Gastrocnemius medialis (tissue), 4 donors: ENCODE data around the gene MRPL48. TPM values are rescaled to one million over a fixed set of nuclear protein-coding genes. Genes with fewer than 3 reads are reported as not detected.

ENCODE experiments used
- ATAC-seq, 2 donors: fragments of 150-250 bp; one replicate each; pipeline ENCODE4 v1.9.1; 2016
- DNase-seq, 2 donors: peaks; one replicate each; pipeline ENCODE4 v3.0.0-alpha.2; 2019
- H3K27ac ChIP-seq, 4 donors: fragments of 200-600 bp; sonication (generic); 1 replicate in 1 of 4; 2 replicates in 3 of 4; pipeline ENCODE4 v1.5.1; 2016 to 2018; ENCODE audit warnings: mild to moderate bottlenecking in 2 of 4, moderate library complexity in 1 of 4
- H3K27me3 ChIP-seq, 3 donors: fragments of 200-600 bp; sonication (generic) in 2 of 3; 1 replicate in 1 of 3; 2 replicates in 2 of 3; pipeline versions ENCODE4 v1.5.1 to v1.6.0; 2016 to 2019; ENCODE audit warnings: mild to moderate bottlenecking in 1 of 3, moderate library complexity in 1 of 3
- H3K36me3 ChIP-seq, 2 donors: fragments of 200-600 bp; sonication (generic) in 1 of 2; one replicate each; pipeline ENCODE4 v1.5.1; 2017 to 2018
- H3K4me1 ChIP-seq, 2 donors: fragments of 200-600 bp; sonication (generic) in 1 of 2; one replicate each; pipeline ENCODE4 v1.5.1; 2016 to 2017; ENCODE audit warnings: mild to moderate bottlenecking in 2 of 2
- H3K4me3 ChIP-seq, 4 donors: fragments of 200-600 bp; sonication (generic) in 3 of 4; 1 replicate in 1 of 4; 2 replicates in 3 of 4; pipeline ENCODE4 v1.5.1; 2016 to 2019; ENCODE audit warnings: mild to moderate bottlenecking in 2 of 4
- H3K9me3 ChIP-seq, 3 donors: fragments of 200-600 bp; sonication (generic) in 2 of 3; 1 replicate in 1 of 3; 2 replicates in 2 of 3; pipeline ENCODE4 v1.5.1; 2016 to 2019
- CTCF ChIP-seq, 5 experiments: fragments of 450-650 bp in 3 of 5; fragments of 200-600 bp in 2 of 5; sonication (generic) in 2 of 5; IDR thresholded peaks in 4 of 5; conservative IDR thresholded peaks in 1 of 5; 1 replicate in 4 of 5; 2 replicates in 1 of 5; pipeline ENCODE4 v1.5.1; 2016 to 2019; ENCODE audit warnings: antibody characterized with exemption in 5 of 5, mild to moderate bottlenecking in 3 of 5, moderate library complexity in 3 of 5
- POLR2A ChIP-seq, 2 donors: fragments of 450-650 bp; IDR thresholded peaks; one replicate each; pipeline ENCODE4 v1.6.1; 2017; ENCODE audit warnings: antibody characterized with exemption in 2 of 2, mild to moderate bottlenecking in 2 of 2, moderate library complexity in 2 of 2
- in situ Hi-C, 4 donors: fragments of 200-750 bp; cut with MboI; loops; one replicate each; pipeline versions ENCODE4 v1.15.0 to v1.8.0; 2017; ENCODE audit warnings: low sequenced_read_pairs in 4 of 4
- intact Hi-C: fragments of 100-400 bp; cut with DNase I; formaldehyde crosslinking; loops from one replicate; pipeline ENCODE4 v1.15.1; 2023; ENCODE audit warnings: low total_unique reads
- total RNA-seq, 4 donors: library from RNA; depleted of rRNA; stranded (reverse); fragments of >200 nt; gene quantifications; one replicate each; pipeline versions ENCODE4 v1.1.0 to v1.2.3, GENCODE V29; 2016

MRPL48 gene
- 10 to 100 TPM in 3 of 4 donors, 1 to 10 TPM in 1; 9.0 to 29.1 (median 13.4) TPM for total RNA-seq

- in situ Hi-C loops (loop anchor here in 1 of 4 donors (10.0 kb wide), 1 partner anchor 87 kb away; the partner anchor contains the start of genes COA4 and PAAF1), intact Hi-C loops (loop anchor here (1.0 to 5.0 kb wide), 4 partner anchors 9 to 191 kb away; partner anchors contain the start of genes COA4, FAM168A and PAAF1)
- Histone ChIP-seq H3K27ac (peak within 1 kb of the TSS; percentile 84 to 90 (median 85)), H3K9me3 (no peaks in the 10 kb centered on the region), H3K36me3 (peaks cover 0 to 4% of the 10 kb centered on the region in 2 donors), H3K4me1 (peaks cover 8 to 16% of the 10 kb centered on the region in 2 donors), H3K4me3 (peak within 1 kb of the TSS; percentile 79 to 90 (median 88)), H3K27me3 (no peaks in the 10 kb centered on the region)
- TF ChIP-seq CTCF (IDR thresholded peaks at IDR 0.05 in 4 of 5, conservative IDR thresholded peaks at IDR 0.05 in 1 of 5) (no peak), POLR2A (IDR thresholded peaks at IDR 0.05) (peak in 1 of 2 donors; percentile 12)
- ATAC-seq (peak; percentile 93 to 96), DNase-seq (peak; percentile 87 to 93)
Measured at GRCh38 chr11:73787643-73788558, at the start of gene MRPL48. TSS of gene MRPL48 (plus strand) at chr11:73787874. CDS start at chr11:73787972, 98 bp downstream.

- Histone ChIP-seq H3K9me3 (no peaks in the 10 kb centered on the region), H3K36me3 (no peaks in the 10 kb centered on the region), H3K4me1 (peaks cover 5 to 13% of the 10 kb centered on the region in 2 donors), H3K4me3 (no peak overlapping the region), H3K27me3 (no peaks in the 10 kb centered on the region), H3K27ac (no peak overlapping the region)
- DNase-seq: no peak
- TF ChIP-seq POLR2A (IDR thresholded peaks at IDR 0.05) (no peak), CTCF (IDR thresholded peaks at IDR 0.05 in 4 of 5, conservative IDR thresholded peaks at IDR 0.05 in 1 of 5) (no peak)
- in situ Hi-C loops: no loop called here
- intact Hi-C loops: no loop called here
- no peak for ATAC-seq
Measured at GRCh38 chr11:73743045-73743444, 44.6 kb upstream of the MRPL48 start.

- Histone ChIP-seq H3K27ac (no peak overlapping the region), H3K9me3 (no peaks in the 10 kb centered on the region), H3K4me3 (no peak overlapping the region), H3K27me3 (no peaks in the 10 kb centered on the region), H3K36me3 (no peaks in the 10 kb centered on the region), H3K4me1 (peaks cover 0 to 1% of the 10 kb centered on the region in 2 donors)
- no peak for ATAC-seq
- no peak for DNase-seq
- in situ Hi-C loops (no loop called here), intact Hi-C loops (no loop called here)
- TF ChIP-seq POLR2A (IDR thresholded peaks at IDR 0.05): no peak
- no peak for TF ChIP-seq CTCF (IDR thresholded peaks at IDR 0.05 in 4 of 5, conservative IDR thresholded peaks at IDR 0.05 in 1 of 5)
Measured at GRCh38 chr11:73746701-73747100, 41.0 kb upstream of the MRPL48 start.

GRCh38 chr11:73747762-73748161, 39.9 kb upstream of the MRPL48 start:
- in situ Hi-C loops: no loop called here
- no peaks in the 10 kb centered on the region for H3K9me3 ChIP-seq
- H3K4me3 ChIP-seq: no peak overlapping the region
- no peak overlapping the region for H3K27ac ChIP-seq
- no peak for TF ChIP-seq POLR2A (IDR thresholded peaks at IDR 0.05)
- no peak for TF ChIP-seq CTCF (IDR thresholded peaks at IDR 0.05 in 4 of 5, conservative IDR thresholded peaks at IDR 0.05 in 1 of 5)
- ATAC-seq (no peak), DNase-seq (no peak)
- peaks cover 7 to 12% of the 10 kb centered on the region in 2 donors for H3K4me1 ChIP-seq
- H3K36me3 ChIP-seq: no peaks in the 10 kb centered on the region
- H3K27me3 ChIP-seq: no peaks in the 10 kb centered on the region
- intact Hi-C loops: no loop called here
